Nucleus accumbens (tissue), 56 donors: ENCODE measurements around the gene THUMPD1.
"Not testable (repeated sequence)": the region's sequence is repeated elsewhere in the genome, so short reads cannot be mapped to it uniquely, and the experiment has no call there.

ENCODE experiments used
- DNase-seq, 56 donors: peaks; one replicate each; lab custom pipeline; 2025; lab: John Stamatoyannopoulos, UW

THUMPD1 gene

GRCh38 chr16:20701692-20702091 is 39.9 kb downstream of the THUMPD1 start:
- DNase-seq, result not testable (repeated sequence)

- no peak for DNase-seq
Observed at GRCh38 chr16:20696618-20697017, 45.0 kb downstream of the THUMPD1 start.

GRCh38 chr16:20695024-20695423 is 46.6 kb downstream of the THUMPD1 start:
- no peak for DNase-seq

- not testable (repeated sequence) for DNase-seq
Observed at GRCh38 chr16:20694096-20694495, 47.5 kb downstream of the THUMPD1 start.

DNA sequence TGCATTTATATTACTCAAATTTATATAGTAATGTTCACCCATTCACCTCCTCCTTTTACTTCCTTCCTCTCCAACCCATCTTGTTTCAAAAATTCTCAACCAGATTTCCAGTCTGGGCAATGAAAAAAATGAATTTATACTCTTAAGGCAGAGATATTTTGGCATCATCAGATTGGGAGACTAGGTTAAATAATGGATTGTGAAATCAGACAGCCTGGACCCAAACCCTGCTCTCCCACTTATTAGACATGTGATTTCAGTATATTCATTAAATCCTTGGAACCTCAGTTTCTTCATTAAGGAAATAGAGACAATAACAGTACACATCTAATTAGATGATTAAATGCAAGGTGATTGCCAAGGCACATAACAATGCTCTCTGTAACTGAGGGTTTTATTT is 52.0 kb downstream of the THUMPD1 start:
- no peak for DNase-seq

DNA sequence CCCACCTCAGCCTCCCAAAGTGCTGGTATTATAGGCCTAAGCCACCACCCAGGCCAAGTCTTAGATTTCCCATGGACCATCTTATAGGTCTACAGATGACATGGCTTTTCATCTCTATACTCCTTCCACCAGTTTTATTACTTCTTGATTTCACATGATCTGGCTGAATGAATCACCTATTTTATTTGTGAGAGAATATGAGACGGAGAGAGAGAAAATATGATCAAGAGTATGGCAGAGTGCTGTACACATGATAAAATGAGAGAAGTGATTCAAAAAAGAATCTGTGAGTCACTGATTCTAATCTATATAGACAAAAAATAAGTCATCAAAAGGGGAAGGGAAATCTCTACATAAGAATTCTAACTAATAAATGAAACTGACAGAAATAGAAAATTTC is 57.8 kb downstream of the THUMPD1 start:
- DNase-seq, result no peak
